Activated T-helper 17 cell treated with anti-CD3 and anti-CD28 coated beads, Interleukin-2, amount 50 U/mL, for 72 hours (primary cell): Measurements from ENCODE around the gene DNAJC4. TPM values are rescaled to one million over a fixed set of nuclear protein-coding genes. Genes with fewer than 3 reads are reported as not detected.

Experiments
- ATAC-seq: fragments of 150-1000 bp; cut with Tn5 transposase; replicated peaks from 2 replicates; pipeline ENCODE4 v1.10.0; 2021; ENCODE audit warnings: mild to moderate bottlenecking, moderate library complexity
- H3K27ac Mint-ChIP-seq: one replicate; pipeline ENCODE4 v1.8.0; 2022; ENCODE audit warnings: mixed read lengths
- H3K27me3 Mint-ChIP-seq: one replicate; pipeline ENCODE4 v1.8.0; 2022; ENCODE audit warnings: mixed read lengths
- H3K36me3 Mint-ChIP-seq: one replicate; pipeline ENCODE4 v1.8.0; 2022; ENCODE audit warnings: low read depth, mild to moderate bottlenecking, mixed read lengths
- H3K4me1 Mint-ChIP-seq: one replicate; pipeline ENCODE4 v1.8.0; 2022; ENCODE audit warnings: mixed read lengths
- H3K4me3 Mint-ChIP-seq: one replicate; pipeline ENCODE4 v1.8.0; 2022; ENCODE audit warnings: mild to moderate bottlenecking, mixed read lengths
- H3K9me3 Mint-ChIP-seq: one replicate; pipeline ENCODE4 v1.8.0; 2022; ENCODE audit warnings: mixed read lengths
- total RNA-seq, 2 donors: library from RNA; stranded (reverse); gene quantifications; one replicate each; pipeline ENCODE4 v1.2.3, GENCODE V29; 2022

DNAJC4 gene
- total RNA-seq, 2 donors from 2014 or later: 19.9 to 39.7 TPM

DNA sequence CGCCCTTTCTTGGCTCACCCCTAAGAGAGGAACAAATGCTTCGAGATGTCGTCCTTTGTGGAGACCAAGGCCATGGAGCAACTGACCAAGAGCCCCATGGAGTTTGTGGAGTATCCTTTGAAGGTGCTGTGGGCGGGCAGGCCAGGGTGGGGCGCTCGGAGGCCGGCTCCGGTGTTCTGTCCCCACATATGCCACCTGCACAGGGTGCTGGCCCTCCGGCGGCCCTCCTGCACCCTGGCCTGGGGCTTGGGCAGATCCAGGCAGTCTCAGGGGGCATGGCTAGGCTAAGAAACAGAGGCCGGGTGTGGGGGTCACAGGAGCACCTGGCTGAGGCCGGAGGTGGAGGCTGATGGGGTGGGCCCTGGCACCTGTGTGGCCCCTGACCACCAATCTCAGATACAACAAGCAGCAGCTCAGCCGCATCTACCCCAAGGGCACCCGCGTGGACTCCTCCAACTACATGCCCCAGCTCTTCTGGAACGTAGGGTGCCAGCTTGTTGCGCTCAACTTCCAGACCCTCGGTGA is 31.3 kb downstream of the DNAJC4 start:
- Mint-ChIP-seq H3K36me3 (peaks cover 40% of the 10 kb centered on the region), H3K9me3 (no peaks in the 10 kb centered on the region), H3K27me3 (no peaks in the 10 kb centered on the region), H3K27ac (no peak overlapping the region), H3K4me3 (no peak overlapping the region), H3K4me1 (peaks cover 10% of the 10 kb centered on the region)
- no peak for ATAC-seq

DNA sequence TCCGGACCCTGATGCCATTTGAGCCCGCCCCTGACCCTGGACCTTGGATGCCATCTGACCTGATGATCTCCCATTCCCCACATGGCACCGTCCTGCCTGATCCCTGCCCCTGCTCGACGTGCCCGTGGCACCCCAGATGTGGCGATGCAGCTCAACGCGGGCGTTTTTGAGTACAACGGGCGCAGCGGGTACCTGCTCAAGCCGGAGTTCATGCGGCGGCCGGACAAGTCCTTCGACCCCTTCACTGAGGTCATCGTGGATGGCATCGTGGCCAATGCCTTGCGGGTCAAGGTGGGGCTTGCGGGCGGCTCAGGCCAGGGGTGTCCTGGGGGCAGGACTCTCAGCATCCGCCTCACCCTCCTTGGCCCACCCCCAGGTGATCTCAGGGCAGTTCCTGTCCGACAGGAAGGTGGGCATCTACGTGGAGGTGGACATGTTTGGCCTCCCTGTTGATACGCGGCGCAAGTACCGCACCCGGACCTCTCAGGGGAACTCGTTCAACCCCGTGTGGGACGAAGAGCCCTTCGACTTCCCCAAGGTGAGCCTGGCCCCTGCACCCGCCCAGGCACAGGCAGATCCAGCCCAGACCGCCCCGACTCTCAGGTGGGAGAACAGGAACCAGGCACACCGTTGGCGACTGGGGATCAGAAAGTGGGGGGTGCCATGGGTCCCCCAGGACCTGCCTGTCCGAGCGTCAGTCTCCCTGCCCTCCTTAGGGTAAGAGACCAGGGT is 32.1 kb downstream of the DNAJC4 start:
- Mint-ChIP-seq H3K9me3 (no peaks in the 10 kb centered on the region), H3K4me1 (peaks cover 10% of the 10 kb centered on the region), H3K4me3 (no peak overlapping the region), H3K27ac (no peak overlapping the region), H3K36me3 (peaks cover 40% of the 10 kb centered on the region), H3K27me3 (no peaks in the 10 kb centered on the region)
- ATAC-seq: no peak

DNA sequence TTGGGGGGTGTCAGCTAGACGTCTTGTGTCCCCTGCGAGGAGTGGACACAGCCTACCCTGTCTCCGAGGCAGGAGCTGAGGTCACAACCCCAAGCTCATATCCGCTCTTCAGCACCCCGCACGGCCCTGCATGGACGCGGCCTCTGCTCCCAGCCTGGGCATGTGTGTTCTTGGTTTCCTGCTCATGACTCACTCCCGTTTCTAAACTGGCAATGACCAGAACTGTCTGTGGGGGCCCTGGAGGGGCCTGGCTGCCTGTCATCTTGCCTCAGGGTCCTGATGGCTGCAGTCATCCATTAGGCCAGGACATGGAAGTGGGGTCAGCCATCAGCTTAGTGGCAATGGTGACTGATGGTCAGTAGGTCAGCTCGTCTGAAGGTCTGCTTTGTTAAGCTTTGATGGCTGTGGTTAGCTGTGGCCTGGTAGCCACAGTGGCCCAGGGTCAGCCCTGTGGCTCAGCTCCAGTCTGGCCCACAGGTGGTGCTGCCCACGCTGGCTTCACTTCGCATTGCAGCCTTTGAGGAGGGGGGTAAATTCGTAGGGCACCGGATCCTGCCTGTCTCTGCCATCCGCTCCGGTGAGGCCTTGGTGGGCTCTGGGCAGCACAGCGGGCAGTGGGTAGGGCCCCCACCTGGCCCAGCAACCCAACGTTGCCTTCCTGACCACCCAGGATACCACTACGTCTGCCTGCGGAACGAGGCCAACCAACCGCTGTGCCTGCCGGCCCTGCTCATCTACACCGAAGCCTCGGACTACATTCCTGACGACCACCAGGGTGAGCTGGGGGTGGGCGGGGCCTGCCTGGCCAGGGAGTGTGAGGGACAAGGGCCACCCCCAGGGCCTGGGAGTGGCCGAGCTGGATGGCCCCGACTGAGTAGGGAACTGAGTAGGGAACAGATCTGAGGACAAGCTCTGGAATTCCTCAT is 32.9 kb downstream of the DNAJC4 start:
- no peak overlapping the region for H3K27ac Mint-ChIP-seq
- no peak for ATAC-seq

DNA sequence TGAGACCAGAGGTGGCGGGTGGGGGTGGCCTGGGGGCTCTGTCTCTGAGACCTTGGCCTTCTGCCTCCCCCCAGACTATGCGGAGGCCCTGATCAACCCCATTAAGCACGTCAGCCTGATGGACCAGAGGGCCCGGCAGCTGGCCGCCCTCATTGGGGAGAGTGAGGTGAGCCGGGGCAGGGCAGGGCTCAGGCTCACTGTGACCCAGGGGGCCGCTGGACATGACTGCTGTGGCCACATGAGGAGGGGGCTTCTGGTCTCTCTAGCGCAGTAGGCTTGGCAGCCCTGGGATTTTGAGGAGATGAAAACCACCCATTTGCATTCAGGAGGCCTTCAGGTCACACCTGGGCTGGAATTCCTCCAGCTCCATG is 33.6 kb downstream of the DNAJC4 start:
- H3K27me3 Mint-ChIP-seq: no peaks in the 10 kb centered on the region
- H3K9me3 Mint-ChIP-seq: no peaks in the 10 kb centered on the region
- H3K36me3 Mint-ChIP-seq: peaks cover 31% of the 10 kb centered on the region
- no peak overlapping the region for H3K4me3 Mint-ChIP-seq
- no peak overlapping the region for H3K27ac Mint-ChIP-seq
- no peak for ATAC-seq
- H3K4me1 Mint-ChIP-seq: peaks cover 22% of the 10 kb centered on the region

More for the DNA sequence above, 32.9 kb downstream of the DNAJC4 start:
- Mint-ChIP-seq H3K36me3 (peaks cover 32% of the 10 kb centered on the region), H3K4me3 (no peak overlapping the region), H3K27me3 (no peaks in the 10 kb centered on the region), H3K9me3 (no peaks in the 10 kb centered on the region), H3K4me1 (peaks cover 15% of the 10 kb centered on the region)

DNA sequence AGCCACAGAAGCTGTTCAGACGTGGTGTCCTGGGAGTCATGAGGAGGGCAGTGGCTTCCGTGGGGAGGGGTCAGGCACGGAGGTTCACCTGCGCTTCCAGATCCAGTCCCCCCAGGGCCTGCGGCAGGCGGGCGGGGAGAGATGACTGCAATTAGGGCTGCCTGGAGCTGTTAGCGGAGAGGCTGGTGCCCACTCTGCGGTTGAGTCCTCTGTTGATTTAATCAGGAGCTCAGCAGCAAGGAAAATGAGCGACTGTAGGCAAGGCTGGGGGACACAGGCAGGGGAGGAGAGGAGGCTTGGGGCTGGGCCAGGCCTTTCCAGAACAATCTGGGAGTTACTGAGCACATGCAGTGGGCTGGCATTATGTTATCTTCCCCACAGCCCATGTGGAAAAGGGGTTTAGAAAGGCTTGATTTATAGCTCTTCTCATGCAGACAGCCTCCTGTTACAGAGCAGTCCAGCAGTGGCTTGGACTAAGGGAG is 34.1 kb downstream of the DNAJC4 start:
- H3K9me3 Mint-ChIP-seq: no peaks in the 10 kb centered on the region
- H3K27ac Mint-ChIP-seq: no peak overlapping the region
- H3K27me3 Mint-ChIP-seq: no peaks in the 10 kb centered on the region
- H3K4me3 Mint-ChIP-seq: no peak overlapping the region
- peaks cover 21% of the 10 kb centered on the region for H3K4me1 Mint-ChIP-seq
- peaks cover 27% of the 10 kb centered on the region for H3K36me3 Mint-ChIP-seq
- no peak for ATAC-seq

DNA sequence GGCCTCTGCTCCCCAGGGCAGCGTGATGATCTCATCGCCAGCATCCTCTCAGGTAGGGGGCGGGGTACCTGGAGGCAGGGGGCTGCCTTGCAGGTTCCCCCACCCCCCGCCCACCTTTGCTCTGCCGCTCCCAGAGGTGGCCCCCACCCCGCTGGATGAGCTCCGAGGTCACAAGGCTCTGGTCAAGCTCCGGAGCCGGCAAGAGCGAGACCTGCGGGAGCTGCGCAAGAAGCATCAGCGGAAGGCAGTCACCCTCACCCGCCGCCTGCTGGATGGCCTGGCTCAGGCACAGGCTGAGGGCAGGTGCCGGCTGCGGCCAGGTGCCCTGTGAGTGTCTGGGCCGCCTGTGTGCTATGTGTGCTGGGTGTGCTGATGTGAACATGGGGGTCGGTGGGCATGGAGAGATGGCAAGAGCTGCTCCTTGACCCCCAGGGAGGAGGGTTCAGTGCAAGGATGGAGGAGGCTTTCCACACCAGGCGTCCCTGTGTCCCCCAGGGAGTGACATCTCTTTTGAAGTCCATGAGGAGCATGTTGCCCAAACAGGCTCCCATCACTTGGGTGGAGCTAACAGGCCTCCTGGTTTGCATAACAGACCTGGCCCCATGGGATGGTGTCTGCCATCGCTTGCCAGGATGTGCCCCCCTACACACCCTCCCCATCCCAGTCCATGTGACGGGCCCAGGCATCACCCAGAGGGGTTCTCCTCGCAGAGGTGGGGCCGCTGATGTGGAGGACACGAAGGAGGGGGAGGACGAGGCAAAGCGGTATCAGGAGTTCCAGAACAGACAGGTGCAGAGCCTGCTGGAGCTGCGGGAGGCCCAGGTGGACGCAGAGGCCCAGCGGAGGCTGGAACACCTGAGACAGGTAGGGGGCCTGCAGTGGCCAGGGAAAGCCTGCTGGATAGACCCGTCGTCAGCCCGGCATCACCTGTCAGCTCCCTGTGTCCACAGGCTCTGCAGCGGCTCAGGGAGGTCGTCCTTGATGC is 35.1 kb downstream of the DNAJC4 start:
- Mint-ChIP-seq H3K9me3 (no peaks in the 10 kb centered on the region), H3K4me3 (no peak overlapping the region), H3K27ac (no peak overlapping the region), H3K27me3 (no peaks in the 10 kb centered on the region), H3K4me1 (peaks cover 14% of the 10 kb centered on the region), H3K36me3 (peaks cover 29% of the 10 kb centered on the region)
- ATAC-seq: no peak

DNA sequence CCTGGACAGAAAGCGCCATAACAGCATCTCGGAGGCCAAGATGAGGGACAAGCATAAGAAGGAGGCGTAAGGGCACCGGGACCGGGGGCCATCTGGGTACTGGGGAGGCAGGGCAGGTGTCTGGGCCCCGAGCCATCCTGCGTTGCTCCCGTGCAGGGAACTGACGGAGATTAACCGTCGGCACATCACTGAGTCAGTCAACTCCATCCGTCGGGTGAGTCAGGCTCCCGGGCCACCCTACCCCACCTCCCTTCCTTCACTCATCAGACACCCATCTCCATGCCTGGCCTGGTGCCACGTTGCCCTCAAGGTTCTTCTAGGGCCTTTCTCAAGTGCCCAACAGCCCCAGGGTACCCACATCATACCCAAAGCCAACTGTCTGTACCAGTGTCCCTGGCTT is 36.0 kb downstream of the DNAJC4 start:
- Mint-ChIP-seq H3K27me3 (no peaks in the 10 kb centered on the region), H3K36me3 (peaks cover 31% of the 10 kb centered on the region), H3K4me3 (no peak overlapping the region), H3K4me1 (peaks cover 14% of the 10 kb centered on the region), H3K9me3 (no peaks in the 10 kb centered on the region), H3K27ac (no peak overlapping the region)
- ATAC-seq: no peak

DNA sequence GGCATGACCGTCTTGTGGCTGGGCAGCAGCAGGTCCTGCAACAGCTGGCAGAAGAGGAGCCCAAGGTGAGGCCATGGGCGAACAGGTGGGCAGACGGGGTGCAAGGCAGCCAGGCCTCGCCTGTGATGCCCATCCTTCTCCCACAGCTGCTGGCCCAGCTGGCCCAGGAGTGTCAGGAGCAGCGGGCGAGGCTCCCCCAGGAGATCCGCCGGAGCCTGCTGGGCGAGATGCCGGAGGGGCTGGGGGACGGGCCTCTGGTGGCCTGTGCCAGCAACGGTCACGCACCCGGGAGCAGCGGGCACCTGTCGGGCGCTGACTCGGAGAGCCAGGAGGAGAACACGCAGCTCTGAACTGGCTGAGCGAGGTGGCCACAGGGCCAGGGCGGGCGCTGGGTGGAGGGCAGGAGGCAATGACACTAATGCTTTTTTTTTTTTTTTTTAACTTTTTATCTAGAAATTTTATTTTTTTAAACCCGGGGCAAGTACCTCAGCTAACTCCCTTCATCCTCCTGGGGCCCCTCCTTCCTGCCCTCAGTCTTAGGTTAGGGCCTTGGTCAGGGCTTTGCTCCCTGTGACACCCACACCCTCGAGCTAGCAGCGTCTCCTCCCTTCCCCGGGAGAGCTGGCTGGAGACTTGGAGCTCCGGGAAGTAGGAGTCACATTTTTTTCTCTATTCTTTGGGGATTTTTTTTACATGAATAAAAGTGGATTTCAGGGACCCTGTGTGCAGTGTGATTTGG is 37.0 kb downstream of the DNAJC4 start:
- no peaks in the 10 kb centered on the region for H3K9me3 Mint-ChIP-seq
- H3K27ac Mint-ChIP-seq: peak overlapping the region; percentile 96
- H3K36me3 Mint-ChIP-seq: peaks cover 32% of the 10 kb centered on the region
- H3K27me3 Mint-ChIP-seq: no peaks in the 10 kb centered on the region
- H3K4me3 Mint-ChIP-seq: no peak overlapping the region
- no peak for ATAC-seq
- peaks cover 18% of the 10 kb centered on the region for H3K4me1 Mint-ChIP-seq

DNA sequence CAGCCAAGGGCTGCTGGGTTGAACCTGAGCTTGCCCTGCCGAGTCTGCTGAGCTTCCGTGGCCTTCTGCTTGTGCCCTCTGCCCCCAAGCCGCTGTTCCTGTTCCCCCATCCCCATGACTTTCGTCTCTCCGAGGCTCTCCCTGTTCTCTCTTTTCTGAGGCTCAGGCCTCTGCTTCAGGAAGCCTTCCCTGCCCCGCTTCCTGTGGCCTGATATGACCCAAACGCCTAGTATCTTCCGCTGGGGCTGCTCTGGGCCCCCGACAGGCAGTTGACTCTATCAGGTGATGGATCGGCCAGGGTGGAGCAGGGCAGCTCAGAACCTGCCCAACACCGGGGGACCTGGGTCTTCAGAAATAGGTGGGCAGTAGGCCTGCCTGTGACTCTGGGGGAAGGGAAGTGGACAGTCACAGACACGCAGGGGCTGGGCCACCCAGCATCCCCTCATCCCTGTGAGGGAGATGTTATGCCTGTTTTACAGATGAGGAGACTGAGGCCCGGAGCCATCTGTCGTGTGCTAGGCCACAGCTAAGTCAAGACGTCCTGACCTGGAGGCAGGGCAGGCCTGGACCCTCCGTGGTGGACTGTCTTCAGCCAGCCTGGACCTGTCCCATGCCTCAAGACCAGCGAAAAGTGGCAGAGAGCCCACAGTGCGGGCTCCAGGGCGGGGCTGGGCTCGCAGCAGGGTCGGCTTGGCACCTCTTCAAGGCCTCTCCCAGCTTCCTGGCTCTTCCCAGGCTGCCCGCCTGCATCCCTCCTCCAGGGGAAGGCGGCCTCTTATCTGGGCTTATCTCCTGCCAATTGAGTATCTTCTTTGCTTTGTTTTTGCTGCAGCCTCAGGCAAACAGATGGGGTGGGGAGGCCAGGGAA is 37.9 kb downstream of the DNAJC4 start:
- Mint-ChIP-seq H3K36me3 (peaks cover 24% of the 10 kb centered on the region), H3K4me3 (peak overlapping the region; percentile 96), H3K27me3 (no peaks in the 10 kb centered on the region), H3K27ac (peak overlapping the region; percentile 96), H3K9me3 (no peaks in the 10 kb centered on the region), H3K4me1 (peaks cover 18% of the 10 kb centered on the region)
- ATAC-seq: no peak

DNA sequence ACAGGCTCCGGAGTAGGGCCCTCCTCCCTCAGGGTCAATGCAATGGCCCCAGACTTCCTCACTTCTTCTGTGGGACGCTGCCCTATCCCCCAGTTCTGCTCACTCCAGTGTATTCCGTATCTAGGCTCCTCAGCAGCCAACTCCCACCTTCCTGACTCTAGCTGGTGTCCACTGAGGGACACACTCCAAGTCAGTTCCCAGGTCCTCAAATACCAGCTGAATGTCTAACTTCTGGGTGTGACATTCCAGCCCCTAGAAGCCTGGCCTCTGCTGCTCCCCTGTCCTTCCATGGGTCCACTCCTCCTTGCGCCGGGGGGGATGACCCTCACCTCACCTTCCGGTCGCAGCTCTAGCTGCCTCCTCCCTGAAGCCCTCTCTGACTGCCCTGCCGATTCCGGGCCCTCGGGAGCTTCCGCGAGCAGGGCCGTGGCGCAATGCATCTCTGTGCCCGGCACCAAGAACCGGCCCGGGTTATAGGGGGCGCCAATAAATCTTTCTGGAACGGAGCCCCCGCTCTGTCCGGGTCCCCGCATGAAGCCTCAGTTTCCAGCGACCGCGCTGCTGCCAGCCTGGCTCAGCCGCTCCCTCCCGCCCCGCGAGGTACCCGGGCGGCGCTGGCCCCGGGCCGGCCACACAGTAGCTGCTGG is 38.7 kb downstream of the DNAJC4 start:
- Mint-ChIP-seq H3K4me1 (peaks cover 18% of the 10 kb centered on the region), H3K27me3 (no peaks in the 10 kb centered on the region), H3K9me3 (no peaks in the 10 kb centered on the region), H3K36me3 (peaks cover 24% of the 10 kb centered on the region), H3K27ac (peak overlapping the region; percentile 96), H3K4me3 (peak overlapping the region; percentile 96)
- ATAC-seq: peak; percentile 7

DNA sequence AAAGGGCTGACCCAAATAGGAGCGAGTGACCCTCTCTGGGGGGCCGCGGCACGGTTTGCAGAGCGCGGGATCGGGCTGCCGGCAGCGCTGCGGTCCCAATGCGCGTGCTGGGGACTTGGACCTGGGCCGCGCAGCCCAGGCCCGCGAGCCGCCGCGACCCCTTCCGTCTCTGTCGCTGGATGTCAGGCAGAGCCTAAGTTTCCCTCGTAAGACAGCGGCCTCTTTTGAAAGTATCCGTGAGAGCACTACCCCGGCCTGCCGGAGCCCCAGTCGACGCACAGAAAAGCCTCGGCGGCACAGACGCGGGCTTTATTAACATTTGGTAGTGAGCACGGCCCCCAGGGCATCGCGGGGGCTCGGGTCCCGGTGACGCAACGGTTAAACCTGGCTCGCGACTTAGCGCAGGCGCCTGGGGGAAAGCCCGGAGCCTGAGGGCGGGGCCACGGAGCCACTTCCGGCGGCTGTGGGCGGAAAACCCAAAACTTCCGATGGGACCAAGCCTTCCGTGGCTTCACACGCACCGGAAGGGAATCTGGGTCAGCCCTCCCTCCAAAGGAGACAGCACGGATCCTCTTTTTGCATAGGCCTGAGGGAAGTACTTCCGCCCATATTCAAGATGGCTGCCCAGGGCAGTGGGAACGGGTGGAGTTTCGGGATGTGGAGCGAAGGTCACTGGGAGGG is 39.3 kb downstream of the DNAJC4 start:
- Mint-ChIP-seq H3K36me3 (peaks cover 24% of the 10 kb centered on the region), H3K27me3 (no peaks in the 10 kb centered on the region), H3K9me3 (no peaks in the 10 kb centered on the region), H3K27ac (peak overlapping the region; percentile 96), H3K4me1 (peaks cover 18% of the 10 kb centered on the region), H3K4me3 (peak overlapping the region; percentile 96)
- peak; percentile 88 for ATAC-seq
